Putamen (tissue), 1 donor: Measurements from ENCODE around the gene IL17RA.

Experiments
- DNase-seq: peaks from one replicate; pipeline ENCODE4 v3.0.0-alpha.2; 2016; ENCODE audit warnings: low spot score

IL17RA gene

GRCh38 chr22:17106161-17106784, 21.5 kb downstream of the IL17RA start:
- no peak for DNase-seq

DNA sequence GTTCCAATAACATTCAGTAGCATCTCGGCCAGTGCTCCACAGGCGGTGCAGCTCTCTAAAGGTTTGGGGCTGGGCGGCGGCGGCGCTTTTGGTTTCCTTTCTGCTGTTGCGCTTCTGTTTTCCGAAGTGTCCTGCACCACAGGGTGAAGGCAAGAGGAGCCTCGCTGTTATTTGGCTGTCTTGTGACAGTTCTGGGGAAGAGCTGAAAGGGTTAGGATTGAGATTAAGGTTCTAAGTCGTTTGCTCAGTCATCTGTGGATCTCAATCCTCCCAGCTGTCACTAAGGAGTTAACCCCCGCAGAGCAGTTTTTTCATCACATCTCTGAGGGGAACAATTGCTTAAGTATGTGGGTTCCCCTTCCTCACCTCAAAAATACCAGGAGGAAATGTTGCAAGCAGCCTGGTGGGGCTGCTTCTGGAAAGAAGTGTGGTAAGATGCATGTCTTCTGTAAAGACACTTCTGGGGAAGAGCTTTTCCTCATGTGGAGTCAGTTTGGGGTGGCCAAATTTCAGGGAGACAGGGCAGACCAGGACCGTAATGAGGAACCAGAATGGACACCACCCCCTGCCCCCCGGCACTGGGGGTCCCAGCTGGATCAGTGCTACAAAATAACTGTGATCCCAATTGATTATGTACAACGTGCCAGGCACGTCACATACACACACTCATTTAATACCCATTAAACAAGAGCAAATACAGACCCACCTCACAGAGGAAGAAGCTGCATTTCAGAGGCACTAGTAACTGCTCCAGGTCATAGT, 22.2 kb downstream of the IL17RA start:
- no peak for DNase-seq

GRCh38 chr22:17107547-17107810, 22.7 kb downstream of the IL17RA start:
- no peak for DNase-seq

DNA sequence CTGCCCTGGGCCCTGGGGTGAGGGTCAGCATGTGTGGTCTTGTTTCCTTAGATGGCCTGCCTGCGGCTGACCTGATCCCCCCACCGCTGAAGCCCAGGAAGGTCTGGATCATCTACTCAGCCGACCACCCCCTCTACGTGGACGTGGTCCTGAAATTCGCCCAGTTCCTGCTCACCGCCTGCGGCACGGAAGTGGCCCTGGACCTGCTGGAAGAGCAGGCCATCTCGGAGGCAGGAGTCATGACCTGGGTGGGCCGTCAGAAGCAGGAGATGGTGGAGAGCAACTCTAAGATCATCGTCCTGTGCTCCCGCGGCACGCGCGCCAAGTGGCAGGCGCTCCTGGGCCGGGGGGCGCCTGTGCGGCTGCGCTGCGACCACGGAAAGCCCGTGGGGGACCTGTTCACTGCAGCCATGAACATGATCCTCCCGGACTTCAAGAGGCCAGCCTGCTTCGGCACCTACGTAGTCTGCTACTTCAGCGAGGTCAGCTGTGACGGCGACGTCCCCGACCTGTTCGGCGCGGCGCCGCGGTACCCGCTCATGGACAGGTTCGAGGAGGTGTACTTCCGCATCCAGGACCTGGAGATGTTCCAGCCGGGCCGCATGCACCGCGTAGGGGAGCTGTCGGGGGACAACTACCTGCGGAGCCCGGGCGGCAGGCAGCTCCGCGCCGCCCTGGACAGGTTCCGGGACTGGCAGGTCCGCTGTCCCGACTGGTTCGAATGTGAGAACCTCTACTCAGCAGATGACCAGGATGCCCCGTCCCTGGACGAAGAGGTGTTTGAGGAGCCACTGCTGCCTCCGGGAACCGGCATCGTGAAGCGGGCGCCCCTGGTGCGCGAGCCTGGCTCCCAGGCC, 23.7 kb downstream of the IL17RA start:
- DNase-seq: no peak

- no peak for DNase-seq
Observed at GRCh38 chr22:17109113-17109865, 24.5 kb downstream of the IL17RA start.

DNA sequence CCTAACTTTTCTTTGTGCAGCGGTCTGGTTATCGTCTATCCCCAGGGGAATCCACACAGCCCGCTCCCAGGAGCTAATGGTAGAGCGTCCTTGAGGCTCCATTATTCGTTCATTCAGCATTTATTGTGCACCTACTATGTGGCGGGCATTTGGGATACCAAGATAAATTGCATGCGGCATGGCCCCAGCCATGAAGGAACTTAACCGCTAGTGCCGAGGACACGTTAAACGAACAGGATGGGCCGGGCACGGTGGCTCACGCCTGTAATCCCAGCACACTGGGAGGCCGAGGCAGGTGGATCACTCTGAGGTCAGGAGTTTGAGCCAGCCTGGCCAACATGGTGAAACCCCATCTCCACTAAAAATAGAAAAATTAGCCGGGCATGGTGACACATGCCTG, 25.2 kb downstream of the IL17RA start:
- no peak for DNase-seq

DNA sequence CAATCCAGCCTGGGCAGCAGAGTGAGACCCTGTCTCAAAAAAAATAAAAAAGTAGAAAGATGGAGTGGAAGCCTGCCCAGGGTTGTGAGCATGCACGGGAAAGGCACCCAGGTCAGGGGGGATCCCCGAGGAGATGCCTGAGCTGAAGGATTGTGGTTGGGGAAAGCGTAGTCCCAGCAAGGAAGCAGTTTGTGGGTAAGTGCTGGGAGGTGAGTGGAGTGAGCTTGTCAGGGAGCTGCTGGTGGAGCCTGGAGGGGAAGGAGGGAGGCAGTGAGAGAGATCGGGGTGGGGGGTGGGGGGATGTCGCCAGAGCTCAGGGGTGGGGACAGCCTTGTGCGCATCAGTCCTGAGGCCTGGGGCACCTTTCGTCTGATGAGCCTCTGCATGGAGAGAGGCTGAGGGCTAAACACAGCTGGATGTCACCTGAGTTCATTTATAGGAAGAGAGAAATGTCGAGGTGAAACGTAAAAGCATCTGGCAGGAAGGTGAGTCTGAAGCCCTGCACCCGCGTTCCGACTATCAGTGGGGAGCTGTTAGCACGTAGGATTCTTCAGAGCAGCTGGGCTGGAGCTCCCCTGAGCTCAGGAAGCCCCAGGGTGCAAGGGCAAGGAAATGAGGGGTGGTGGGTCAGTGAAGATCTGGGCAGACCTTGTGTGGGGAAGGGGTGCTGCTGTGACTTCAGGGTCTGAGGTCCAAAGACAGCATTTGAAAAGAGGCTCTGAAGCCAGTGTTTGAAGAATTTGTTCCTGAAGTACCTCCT, 26.2 kb downstream of the IL17RA start:
- no peak for DNase-seq

- DNase-seq: no peak
Observed at GRCh38 chr22:17112491-17113042, 27.8 kb downstream of the IL17RA start.

GRCh38 chr22:17113600-17113999, 28.8 kb downstream of the IL17RA start:
- no peak for DNase-seq

- DNase-seq: no peak
Observed at GRCh38 chr22:17114173-17114897, 29.5 kb downstream of the IL17RA start.

GRCh38 chr22:17114898-17115235, 30.1 kb downstream of the IL17RA start:
- DNase-seq: no peak

DNA sequence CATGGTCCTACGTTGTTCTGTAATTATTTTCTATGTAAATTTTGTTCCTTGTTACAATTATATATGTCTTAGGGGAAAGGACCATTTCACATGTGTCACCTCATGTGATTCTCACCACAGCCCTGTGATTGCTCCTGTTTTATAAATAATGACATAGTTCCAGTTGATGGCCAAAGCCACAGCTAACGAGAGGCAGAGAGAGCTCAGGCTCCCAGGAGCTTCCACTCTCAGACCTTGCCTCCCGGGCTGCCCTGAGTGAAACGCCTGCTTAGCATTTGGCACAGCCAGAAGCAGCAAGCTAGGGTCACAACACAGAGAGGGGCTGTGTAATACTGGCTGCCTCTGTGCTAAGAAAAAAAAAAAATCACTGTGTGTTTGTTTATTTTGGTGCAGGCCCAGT, 30.4 kb downstream of the IL17RA start:
- DNase-seq: no peak

- no peak for DNase-seq
Observed at GRCh38 chr22:17115945-17116565, 31.3 kb downstream of the IL17RA start.

GRCh38 chr22:17116572-17117330, 32.0 kb downstream of the IL17RA start:
- DNase-seq: no peak

DNA sequence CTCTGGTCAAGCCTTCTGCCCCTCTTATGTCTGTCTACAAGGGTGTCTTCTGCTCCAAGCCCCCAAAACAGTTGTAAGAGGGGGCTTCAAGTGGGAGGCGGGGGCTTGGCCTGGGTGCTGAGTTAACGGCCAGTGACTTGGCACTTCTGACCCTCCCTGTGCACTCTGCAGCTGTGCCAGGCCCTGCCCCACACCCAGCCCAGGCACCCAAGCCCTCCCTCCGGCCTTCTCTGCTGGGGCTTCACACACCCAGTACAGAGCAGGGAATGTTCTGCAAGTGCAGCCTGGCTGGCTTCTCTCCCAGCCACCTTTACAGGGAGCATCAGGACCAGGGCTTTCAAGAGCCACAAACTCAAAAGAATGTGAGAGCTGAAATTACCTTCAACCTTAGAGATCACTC, 32.6 kb downstream of the IL17RA start:
- no peak for DNase-seq

DNA sequence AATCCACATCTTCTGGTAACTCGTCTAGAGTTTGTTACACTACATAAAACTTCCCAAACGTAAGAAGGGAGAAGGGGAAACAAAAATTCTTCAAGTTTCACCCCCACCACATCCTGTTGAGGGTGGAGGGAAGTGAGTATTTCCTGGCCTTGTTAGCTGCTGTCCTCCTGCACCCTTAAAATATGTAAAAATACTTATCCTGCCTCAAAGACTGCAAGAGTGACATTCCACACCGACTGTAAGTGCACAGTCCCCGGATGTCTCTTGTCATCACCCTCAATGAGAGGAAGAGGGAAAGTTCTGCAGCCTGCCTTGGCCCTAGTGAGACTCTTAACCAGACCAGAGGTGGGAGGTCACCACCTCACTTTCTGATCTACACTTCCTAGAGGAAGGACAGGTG, 33.1 kb downstream of the IL17RA start:
- no peak for DNase-seq

GRCh38 chr22:17118342-17118741, 33.5 kb downstream of the IL17RA start:
- no peak for DNase-seq

DNA sequence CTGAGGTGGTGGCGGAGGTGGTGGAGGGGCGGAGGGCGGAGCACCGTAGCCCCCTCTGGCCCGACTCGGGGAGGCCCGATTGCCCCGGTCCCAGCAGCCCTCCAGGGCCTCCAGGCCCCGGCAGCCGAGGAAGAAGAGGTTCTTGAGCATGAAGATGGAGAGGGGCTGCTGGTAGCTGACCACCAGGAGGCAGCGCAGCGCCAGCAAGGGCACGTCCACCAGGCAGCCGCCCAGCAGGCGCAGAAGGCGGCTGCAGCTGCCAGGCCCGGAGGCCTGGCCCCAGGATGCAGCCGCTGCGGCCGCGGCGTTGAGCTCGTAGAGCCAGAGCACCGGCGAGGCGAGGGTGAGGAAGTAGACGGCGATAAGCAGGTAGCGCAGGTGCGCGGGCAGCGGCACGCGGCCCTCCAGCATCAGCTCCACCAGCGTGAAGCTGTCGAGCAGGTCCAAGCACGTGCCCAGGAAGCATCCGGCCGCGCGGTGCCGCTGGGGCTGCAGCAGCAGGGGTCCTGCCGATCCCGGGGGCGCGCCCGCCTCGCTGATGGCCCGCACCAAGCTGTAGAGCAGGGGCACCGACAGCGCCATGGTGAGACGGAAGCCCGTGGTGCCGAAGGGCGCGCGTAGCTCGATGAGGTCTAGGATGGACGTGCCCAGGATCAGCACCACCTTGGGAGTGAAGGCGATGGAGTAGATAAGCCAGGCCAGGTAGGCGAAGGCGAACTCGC, 34.8 kb downstream of the IL17RA start:
- no peak for DNase-seq

- DNase-seq: no peak
Observed at GRCh38 chr22:17120281-17120680, 35.5 kb downstream of the IL17RA start.
